HEK293 (cell line): ENCODE data around the gene RNF175.

Source experiments
- CTCF ChIP-seq: fragments of 450-650 bp; formaldehyde crosslinking; IDR thresholded peaks from 2 replicates; pipeline ENCODE4 v1.5.1; 2016; ENCODE audit warnings: missing biosample characterization, missing genetic modification characterization
- TRIM28 ChIP-seq: IDR thresholded peaks from 2 replicates; pipeline ENCODE4 v1.6.1; 2011; ENCODE audit warnings: low read length, control low read depth, borderline replicate concordance
- ZNF324 ChIP-seq: fragments of 450-650 bp; formaldehyde crosslinking; IDR thresholded peaks from 2 replicates; pipeline ENCODE4 v1.5.1; 2016; ENCODE audit warnings: missing biosample characterization, missing genetic modification characterization
- ZNF335 ChIP-seq: fragments of 450-650 bp; formaldehyde crosslinking; conservative IDR thresholded peaks from 2 replicates; pipeline ENCODE4 v1.5.1; 2016; ENCODE audit warnings: missing biosample characterization, missing genetic modification characterization

- TF ChIP-seq CTCF (tag by site-specific recombination) = no peak
- no peak for TF ChIP-seq TRIM28
- TF ChIP-seq ZNF335 (tag by site-specific recombination) = peak; percentile 48
- no peak for TF ChIP-seq ZNF324 (tag by site-specific recombination)
Measured at GRCh38 chr4:153808175-153808574, 48.4 kb upstream of the RNF175 start.
